Type B pancreatic cell (in vitro differentiated cells): ENCODE results near the gene SYNDIG1L. TPM values are rescaled to one million over a fixed set of nuclear protein-coding genes. Genes with fewer than 3 reads are reported as not detected.
"Not testable (repeated sequence)": the region's sequence is repeated elsewhere in the genome, so short reads cannot be mapped to it uniquely, and the experiment has no call there.

Experiments used
- DNase-seq: peaks from one replicate; pipeline ENCODE4 v3.0.0; 2021; ENCODE audit warnings: mixed read lengths; ENCODE audit not compliant: unreplicated experiment; ENCODE audit errors: extremely low spot score
- H3K27ac Mint-ChIP-seq: 2 replicates; pipeline ENCODE4 v1.8.0; 2021; ENCODE audit warnings: mild to moderate bottlenecking, mixed read lengths
- H3K27me3 Mint-ChIP-seq: 2 replicates; pipeline ENCODE4 v1.8.0; 2021; ENCODE audit warnings: mixed read lengths
- H3K36me3 Mint-ChIP-seq: 2 replicates; pipeline ENCODE4 v1.8.0; 2021; ENCODE audit warnings: mixed read lengths
- H3K4me1 Mint-ChIP-seq: one replicate; pipeline ENCODE4 v1.8.0; 2021; ENCODE audit warnings: mixed read lengths; ENCODE audit not compliant: unreplicated experiment
- H3K4me3 Mint-ChIP-seq: 2 replicates; pipeline ENCODE4 v1.8.0; 2021; ENCODE audit warnings: mild to moderate bottlenecking, mixed read lengths
- H3K9me3 Mint-ChIP-seq: 2 replicates; pipeline ENCODE4 v1.8.0; 2021; ENCODE audit warnings: mixed read lengths
- CTCF ChIP-seq: fragments of 200-600 bp; sonication (generic); conservative IDR thresholded peaks from 2 replicates; pipeline ENCODE4 v1.5.0; 2021; ENCODE audit warnings: antibody characterized with exemption, mild to moderate bottlenecking
- total RNA-seq: library from RNA; stranded (reverse); gene quantifications from 2 replicates; pipeline ENCODE4 v1.2.1, GENCODE V29; 2021; ENCODE audit warnings: low replicate concordance

SYNDIG1L gene
- total RNA-seq, 1 donor from 2014 or later = 0.36 TPM

GRCh38 chr14:74382231-74382630, 43.8 kb downstream of the SYNDIG1L start:
- no peaks in the 10 kb centered on the region for H3K4me1 Mint-ChIP-seq
- peaks cover 13% of the 10 kb centered on the region for H3K27me3 Mint-ChIP-seq
- H3K4me3 Mint-ChIP-seq = no peak overlapping the region
- no peak for DNase-seq
- TF ChIP-seq CTCF = no peak
- H3K27ac Mint-ChIP-seq = no peak overlapping the region
- no peaks in the 10 kb centered on the region for H3K36me3 Mint-ChIP-seq
- H3K9me3 Mint-ChIP-seq = no peaks in the 10 kb centered on the region

- H3K9me3 Mint-ChIP-seq, H3K36me3 Mint-ChIP-seq, H3K4me1 Mint-ChIP-seq, DNase-seq, H3K4me3 Mint-ChIP-seq, H3K27ac Mint-ChIP-seq: not testable (repeated sequence)
- peaks cover 11% of the 10 kb centered on the region for H3K27me3 Mint-ChIP-seq
Measured at GRCh38 chr14:74381571-74381970, 44.4 kb downstream of the SYNDIG1L start.

GRCh38 chr14:74380845-74381244, 45.2 kb downstream of the SYNDIG1L start:
- Mint-ChIP-seq H3K27ac (no peak overlapping the region), H3K4me1 (no peaks in the 10 kb centered on the region)

GRCh38 chr14:74380172-74380571, 45.8 kb downstream of the SYNDIG1L start:
- Mint-ChIP-seq H3K4me1 (no peaks in the 10 kb centered on the region), H3K4me3 (no peak overlapping the region), H3K27ac (no peak overlapping the region), H3K27me3 (peaks cover 6% of the 10 kb centered on the region), H3K36me3 (no peaks in the 10 kb centered on the region), H3K9me3 (no peaks in the 10 kb centered on the region)
- TF ChIP-seq CTCF = no peak
- DNase-seq = no peak

More at GRCh38 chr14:74380845-74381244, 45.2 kb downstream of the SYNDIG1L start:
- no peak for TF ChIP-seq CTCF
- peaks cover 6% of the 10 kb centered on the region for H3K27me3 Mint-ChIP-seq
- no peaks in the 10 kb centered on the region for H3K9me3 Mint-ChIP-seq
- H3K36me3 Mint-ChIP-seq = no peaks in the 10 kb centered on the region
- H3K4me3 Mint-ChIP-seq = no peak overlapping the region
- DNase-seq = no peak

- Mint-ChIP-seq H3K4me1 (no peaks in the 10 kb centered on the region), H3K9me3 (no peaks in the 10 kb centered on the region)
Measured at GRCh38 chr14:74377976-74378690, 47.9 kb downstream of the SYNDIG1L start.

More at GRCh38 chr14:74377976-74378690, 47.9 kb downstream of the SYNDIG1L start:
- no peak overlapping the region for H3K4me3 Mint-ChIP-seq
- no peak overlapping the region for H3K27ac Mint-ChIP-seq
- DNase-seq = no peak
- TF ChIP-seq CTCF = no peak
- no peaks in the 10 kb centered on the region for H3K36me3 Mint-ChIP-seq
- no peaks in the 10 kb centered on the region for H3K27me3 Mint-ChIP-seq
